GM21786 (cell line): ENCODE data around the gene RPS6KB1.
"Not testable (repeated sequence)": the region's sequence is repeated elsewhere in the genome, so short reads cannot be mapped to it uniquely, and the experiment has no call there.

Experiments
- ATAC-seq: cut with Tn5 transposase; IDR thresholded peaks from one replicate; pipeline ENCODE4 v1.9.1; 2021; ENCODE audit not compliant: unreplicated experiment

RPS6KB1 gene

DNA sequence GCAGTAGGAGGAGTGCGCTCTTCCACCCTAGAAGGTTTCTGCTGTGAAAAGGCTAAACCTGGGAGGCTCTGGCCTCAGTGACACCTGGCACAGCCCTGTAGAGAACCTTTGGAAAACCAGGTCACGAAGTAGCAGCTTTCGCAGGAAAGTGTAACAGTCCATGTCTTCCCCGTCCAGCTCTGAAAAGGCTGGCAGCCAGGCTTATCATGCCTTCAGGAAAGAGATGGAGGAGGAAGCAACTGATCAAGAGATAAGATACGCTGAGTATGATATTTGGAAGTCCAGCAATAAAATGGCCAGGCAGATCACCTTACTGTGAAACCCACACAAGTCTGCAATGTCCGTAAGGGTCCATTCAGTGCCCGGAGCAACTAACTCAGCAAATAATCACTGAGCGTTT lies 22.4 kb upstream of the RPS6KB1 start:
- no peak for ATAC-seq

DNA sequence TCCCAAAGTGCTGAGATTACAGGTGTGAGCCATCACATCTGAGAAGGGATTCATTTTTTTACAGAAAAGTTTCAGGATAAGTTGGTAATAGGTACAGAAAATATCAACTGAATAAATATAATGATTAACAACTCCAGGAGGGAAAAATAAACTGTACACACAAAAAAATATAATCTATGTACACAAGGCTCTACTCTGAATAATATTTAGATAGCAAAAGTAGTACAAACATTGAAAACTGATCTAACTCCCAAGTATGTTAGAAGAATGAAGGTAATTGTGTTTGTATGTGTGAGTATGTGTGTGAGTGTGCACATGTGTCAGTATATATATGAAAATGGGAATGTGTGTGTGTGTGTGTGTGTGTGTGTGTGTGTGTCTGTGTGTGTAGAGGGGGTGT lies 20.6 kb upstream of the RPS6KB1 start:
- no peak for ATAC-seq

GRCh38 chr17:59873414-59873813 lies 19.5 kb upstream of the RPS6KB1 start:
- ATAC-seq, result not testable (repeated sequence)

- ATAC-seq, result no peak
These were observed 18.5 kb upstream of the RPS6KB1 start for GRCh38 chr17:59874376-59874775.

DNA sequence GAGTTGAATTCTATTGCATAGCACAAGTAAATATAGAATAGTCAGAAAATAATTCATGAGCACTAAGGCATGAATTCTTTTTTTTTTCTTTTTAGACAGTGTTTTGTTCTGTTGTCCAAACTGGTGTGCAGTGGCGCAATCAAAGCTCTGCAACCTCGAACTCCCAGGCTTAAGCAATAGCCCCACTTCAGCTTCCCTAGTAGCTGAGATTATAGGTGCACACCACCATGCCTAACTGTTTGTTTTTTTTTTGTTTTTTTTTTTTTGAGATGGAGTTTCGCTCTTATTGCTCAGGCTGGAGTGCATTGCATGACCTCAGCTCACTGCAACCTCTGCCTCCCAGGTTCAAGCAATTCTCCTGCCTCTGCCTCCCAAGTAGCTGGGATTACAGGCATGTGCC lies 16.8 kb upstream of the RPS6KB1 start:
- ATAC-seq, result no peak

GRCh38 chr17:59877965-59878364 lies 15.0 kb upstream of the RPS6KB1 start:
- no peak for ATAC-seq

GRCh38 chr17:59878624-59879023 lies 14.3 kb upstream of the RPS6KB1 start:
- ATAC-seq, result no peak

GRCh38 chr17:59884861-59885260 lies 8.1 kb upstream of the RPS6KB1 start:
- ATAC-seq, result no peak

DNA sequence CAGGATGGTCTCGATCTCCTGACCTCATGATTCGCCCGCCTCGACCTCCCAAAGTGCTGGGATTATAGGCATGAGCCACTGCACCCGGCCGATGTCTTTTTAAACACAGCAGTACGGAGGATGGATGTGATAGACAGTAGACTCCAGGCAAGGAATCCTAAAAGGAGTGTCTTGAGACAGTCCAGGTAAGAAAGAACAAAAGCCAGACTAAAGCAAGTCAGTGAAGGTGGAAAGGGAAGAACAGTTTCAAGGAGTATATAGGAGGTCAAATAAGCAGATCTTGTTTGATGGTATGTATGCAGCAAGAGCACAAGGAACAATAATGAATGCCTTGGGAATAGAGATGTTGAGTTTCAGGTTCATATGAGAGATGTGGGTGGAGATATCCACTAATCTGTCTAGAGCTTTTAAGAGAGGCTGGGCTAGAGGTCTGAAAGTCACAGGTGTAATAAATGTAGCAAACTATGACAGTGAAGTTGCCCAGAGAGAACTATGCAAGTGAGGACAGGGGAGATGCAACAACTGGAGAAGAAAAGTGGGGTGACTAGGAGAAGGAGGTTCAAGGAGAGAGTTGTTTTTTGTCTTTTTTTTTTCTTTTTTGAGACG lies 4.7 kb upstream of the RPS6KB1 start:
- no peak for ATAC-seq

DNA sequence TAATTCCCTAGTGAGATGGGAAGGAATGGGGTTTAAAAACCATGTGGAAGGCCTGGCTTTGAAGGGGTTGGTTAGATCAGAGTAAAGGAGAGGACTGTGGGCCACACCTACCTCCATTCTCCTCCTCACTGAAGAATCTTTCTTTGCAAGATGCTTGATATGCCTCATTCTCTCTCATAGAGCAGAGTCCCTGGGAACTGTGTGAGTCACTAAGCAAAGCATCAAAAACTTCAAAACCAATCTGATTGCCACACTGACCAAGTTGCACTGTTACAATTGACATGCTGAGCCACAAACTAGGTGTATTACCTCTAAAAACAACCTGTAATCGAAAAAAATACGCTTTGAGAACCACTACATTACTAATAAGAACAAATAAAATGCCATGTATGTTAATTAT lies 2.2 kb upstream of the RPS6KB1 start:
- no peak for ATAC-seq

GRCh38 chr17:59892251-59892923 lies 534 bp upstream of the RPS6KB1 start:
- peak; percentile 33 for ATAC-seq

- no peak for ATAC-seq
These were observed 767 bp downstream of the RPS6KB1 start for GRCh38 chr17:59893676-59894100.

DNA sequence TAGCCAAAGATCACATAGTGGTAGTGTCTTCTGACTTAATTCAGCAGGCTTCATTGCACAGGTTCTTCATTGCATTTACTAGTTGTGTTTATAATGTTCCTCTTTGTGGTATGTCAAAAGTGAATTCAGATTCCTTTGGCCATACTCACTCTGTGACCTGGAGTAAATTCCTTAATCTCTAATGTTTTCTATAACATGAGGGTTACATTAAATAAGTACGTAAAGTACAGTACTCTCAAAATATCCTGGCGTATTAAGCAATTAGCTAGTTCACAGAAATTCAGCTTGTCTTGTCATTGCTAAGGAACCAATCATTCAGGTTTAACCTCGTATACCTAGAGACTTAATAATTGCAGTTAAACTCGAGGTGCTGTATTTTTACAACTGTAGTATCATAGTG lies 4.2 kb downstream of the RPS6KB1 start:
- no peak for ATAC-seq

GRCh38 chr17:59899099-59899498 lies 6.2 kb downstream of the RPS6KB1 start:
- no peak for ATAC-seq

GRCh38 chr17:59901604-59902003 lies 8.7 kb downstream of the RPS6KB1 start:
- no peak for ATAC-seq

GRCh38 chr17:59903455-59903854 lies 10.5 kb downstream of the RPS6KB1 start:
- ATAC-seq, result no peak

DNA sequence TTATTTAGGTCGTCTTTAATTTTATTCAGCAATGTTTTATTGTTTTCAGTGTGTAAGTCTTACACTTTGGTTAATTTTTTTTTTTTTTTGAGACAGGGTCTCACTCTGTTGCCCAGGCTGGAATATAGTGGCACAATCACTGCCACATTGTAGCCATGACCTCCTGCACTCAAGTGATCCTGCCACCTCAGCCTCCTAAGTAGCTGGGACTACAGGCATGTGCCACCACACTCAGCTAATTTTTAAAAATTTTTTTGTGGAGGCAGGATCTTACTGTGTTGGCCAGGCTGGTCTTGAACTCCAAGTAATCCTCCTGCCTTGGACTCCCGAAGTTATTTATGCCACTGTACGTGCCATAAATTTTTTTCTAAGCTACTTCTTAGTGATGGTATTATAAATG lies 14.5 kb downstream of the RPS6KB1 start:
- no peak for ATAC-seq

DNA sequence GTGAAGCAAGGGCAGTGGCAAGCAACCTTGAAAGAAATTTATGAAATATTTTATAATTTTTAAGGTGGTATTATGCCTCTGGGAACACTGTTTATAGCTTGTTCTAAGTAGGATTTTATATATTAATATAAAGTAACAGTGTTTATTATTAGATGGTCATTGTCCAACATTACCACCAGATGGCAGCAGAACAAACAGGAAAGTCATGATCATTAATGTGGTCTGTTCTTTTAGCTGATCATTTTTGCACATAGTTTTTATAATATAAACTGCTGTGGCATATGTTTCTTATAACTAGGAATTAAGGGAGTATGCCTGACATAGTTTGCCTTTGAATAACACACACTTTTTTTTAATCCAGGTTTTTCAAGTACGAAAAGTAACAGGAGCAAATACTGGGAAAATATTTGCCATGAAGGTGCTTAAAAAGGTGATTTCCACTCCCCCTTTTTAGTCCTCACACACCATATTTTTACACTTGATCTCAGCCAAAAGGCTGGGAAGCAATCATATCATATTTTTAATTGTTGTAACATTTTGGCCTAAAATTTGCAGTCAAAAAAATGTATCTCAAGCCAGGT lies 21.4 kb downstream of the RPS6KB1 start:
- no peak for ATAC-seq

DNA sequence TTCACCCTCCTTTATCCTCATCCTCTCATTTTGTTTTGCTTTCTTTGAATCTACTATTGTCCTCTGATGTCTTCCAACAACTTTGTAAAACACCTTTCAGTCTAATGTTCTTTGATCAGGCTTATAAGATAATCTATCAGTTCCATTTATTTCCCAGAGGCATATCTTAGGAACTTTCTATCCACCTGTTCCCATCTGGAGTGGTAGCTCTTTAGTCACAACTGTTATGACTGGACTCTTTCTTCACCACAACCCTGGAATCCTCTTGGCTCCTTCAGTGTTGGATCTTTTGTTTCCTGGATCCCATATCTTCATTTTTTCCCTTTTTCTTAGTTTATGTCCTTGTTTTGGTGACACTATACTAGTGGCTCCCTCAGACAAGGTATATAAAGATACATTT lies 23.5 kb downstream of the RPS6KB1 start:
- no peak for ATAC-seq

DNA sequence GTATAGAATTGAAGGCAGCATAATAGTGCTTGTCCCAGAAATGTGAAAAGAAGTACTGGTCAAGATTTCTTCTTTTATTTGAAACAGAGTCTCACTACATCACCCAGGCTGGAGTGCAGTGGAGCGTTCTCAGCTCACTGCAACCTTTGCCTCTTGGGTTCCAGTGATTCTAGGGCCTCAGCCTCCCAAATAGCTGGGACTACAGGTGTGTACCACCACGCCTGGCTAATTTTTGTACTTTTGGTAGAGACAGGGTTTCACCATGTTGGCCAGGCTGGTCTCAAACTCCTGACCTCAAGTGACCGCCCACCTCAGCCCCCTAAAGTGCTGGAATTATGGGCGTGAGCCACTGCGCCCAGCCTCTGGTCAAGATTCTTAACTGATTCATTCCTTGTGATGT lies 27.7 kb downstream of the RPS6KB1 start:
- not testable (repeated sequence) for ATAC-seq

DNA sequence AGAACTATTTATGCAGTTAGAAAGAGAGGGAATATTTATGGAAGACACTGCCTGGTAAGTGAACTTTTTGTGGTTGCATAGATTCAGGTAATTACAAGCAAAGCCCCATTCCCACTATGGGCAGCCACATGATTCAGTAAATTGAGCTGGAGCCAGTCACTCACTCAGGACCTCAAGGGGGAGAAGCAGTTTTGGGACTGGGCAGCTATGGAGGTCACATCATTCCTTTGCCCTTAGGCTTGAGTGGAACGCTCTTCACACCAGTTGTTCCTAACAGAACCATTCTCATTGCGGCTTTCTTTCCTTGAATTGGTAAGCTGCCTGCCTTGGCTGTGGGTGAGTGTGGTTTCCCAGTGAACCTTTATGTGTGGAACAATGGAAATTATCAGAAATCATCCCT lies 37.2 kb downstream of the RPS6KB1 start:
- ATAC-seq, result not testable (repeated sequence)

DNA sequence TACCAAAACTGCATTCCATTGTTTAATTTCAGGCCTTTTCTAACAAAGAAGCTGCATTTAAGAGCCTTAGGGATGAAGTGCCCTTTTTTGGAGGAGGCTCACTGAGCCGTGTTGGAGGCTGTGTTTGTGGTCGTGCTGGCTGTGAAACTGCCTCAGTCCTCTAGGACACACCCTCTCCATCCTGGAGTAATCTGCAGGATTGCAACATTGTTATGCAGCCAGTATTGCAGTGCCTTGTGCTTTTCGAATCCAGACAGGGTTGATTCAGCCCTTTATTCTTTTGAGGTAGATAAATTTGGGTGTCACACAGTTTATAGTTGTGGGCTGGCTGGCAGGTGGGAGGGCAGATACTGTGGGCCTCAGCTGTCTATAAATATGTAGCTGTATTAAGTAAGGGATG lies 37.8 kb downstream of the RPS6KB1 start:
- not testable (repeated sequence) for ATAC-seq

GRCh38 chr17:59933317-59933716 lies 40.4 kb downstream of the RPS6KB1 start:
- not testable (repeated sequence) for ATAC-seq
